NCI-H460 (cell line): ENCODE measurements around the gene SMARCD3. TPM values are rescaled to one million over a fixed set of nuclear protein-coding genes. Genes with fewer than 3 reads are reported as not detected.

ENCODE experiments used
- DNase-seq: peaks from one replicate; pipeline ENCODE4 v3.0.0-alpha.2; 2016; ENCODE audit warnings: low read depth; ENCODE audit errors: extremely low read depth
- total RNA-seq: library from RNA; depleted of rRNA; stranded (reverse); fragments of >200 nt; shearing (Covaris generic); gene quantifications from 2 replicates; pipeline ENCODE4 v1.2.3, GENCODE V29; 2014

The SMARCD3 gene
- total RNA-seq, 1 experiment from 2014 or later = 43.5 TPM

GRCh38 chr7:151250181-151251132, 2.0 kb upstream of the SMARCD3 start:
- no peak for DNase-seq

GRCh38 chr7:151249732-151250072, 1.2 kb upstream of the SMARCD3 start:
- DNase-seq = peak; percentile 65

GRCh38 chr7:151249034-151249731, 689 bp upstream of the SMARCD3 start:
- peak; percentile 30 for DNase-seq

GRCh38 chr7:151247611-151248345, 716 bp downstream of the SMARCD3 start:
- peak; percentile 22 for DNase-seq

GRCh38 chr7:151246851-151247580, 1.5 kb downstream of the SMARCD3 start:
- no peak for DNase-seq

- no peak for DNase-seq
These were observed 2.2 kb downstream of the SMARCD3 start for GRCh38 chr7:151246102-151246850.

GRCh38 chr7:151245360-151246101, 3.0 kb downstream of the SMARCD3 start:
- no peak for DNase-seq

- DNase-seq = no peak
These were observed 3.6 kb downstream of the SMARCD3 start for GRCh38 chr7:151244841-151245346.

- DNase-seq = peak; percentile 47
These were observed 4.2 kb downstream of the SMARCD3 start for GRCh38 chr7:151244196-151244840.

- DNase-seq = no peak
These were observed 4.9 kb downstream of the SMARCD3 start for GRCh38 chr7:151243408-151244195.

GRCh38 chr7:151243045-151243349, 5.5 kb downstream of the SMARCD3 start:
- no peak for DNase-seq

- no peak for DNase-seq
These were observed 6.1 kb downstream of the SMARCD3 start for GRCh38 chr7:151242159-151243044.

- DNase-seq = no peak
These were observed 6.8 kb downstream of the SMARCD3 start for GRCh38 chr7:151241755-151242096.

GRCh38 chr7:151240942-151241754, 7.3 kb downstream of the SMARCD3 start:
- DNase-seq = no peak

- DNase-seq = no peak
These were observed 8.0 kb downstream of the SMARCD3 start for GRCh38 chr7:151240536-151240935.
